Karpas-422 (cell line): ENCODE measurements around the gene SCFD2. TPM values are rescaled to one million over a fixed set of nuclear protein-coding genes. Genes with fewer than 3 reads are reported as not detected.

Experiments
- DNase-seq: peaks from one replicate; pipeline ENCODE4 v3.0.0-alpha.2; 2015
- H2AFZ ChIP-seq: fragments of 200-600 bp; sonication (generic); 2 replicates; pipeline ENCODE4 v1.6.1; 2014; ENCODE audit warnings: antibody characterized with exemption, low read length, mixed read lengths
- H3K27ac ChIP-seq: fragments of 200-600 bp; sonication (generic); 2 replicates; pipeline ENCODE4 v1.5.1; 2014; ENCODE audit warnings: mild to moderate bottlenecking, low read length, moderate library complexity
- H3K27me3 ChIP-seq: fragments of 200-600 bp; sonication (generic); 2 replicates; pipeline ENCODE4 v1.6.1; 2014; ENCODE audit warnings: low read length, mixed read lengths
- H3K36me3 ChIP-seq: fragments of 200-600 bp; sonication (generic); 2 replicates; pipeline ENCODE4 v1.6.1; 2014; ENCODE audit warnings: low read length, mixed read lengths; ENCODE audit not compliant: insufficient read depth
- H3K4me1 ChIP-seq: fragments of 200-600 bp; sonication (generic); 2 replicates; pipeline ENCODE4 v1.6.1; 2014; ENCODE audit warnings: mild to moderate bottlenecking, low read length, mixed read lengths
- H3K4me2 ChIP-seq: fragments of 200-600 bp; sonication (generic); 2 replicates; pipeline ENCODE4 v1.6.1; 2014; ENCODE audit warnings: low read length, low read depth, mild to moderate bottlenecking; ENCODE audit not compliant: poor library complexity, severe bottlenecking
- H3K4me3 ChIP-seq: fragments of 200-600 bp; sonication (generic); 2 replicates; pipeline ENCODE4 v1.5.1; 2014; ENCODE audit warnings: mild to moderate bottlenecking, antibody characterized with exemption, low read length, mixed read lengths
- H3K79me2 ChIP-seq: fragments of 200-600 bp; sonication (generic); 2 replicates; pipeline ENCODE4 v1.6.1; 2014; ENCODE audit warnings: mild to moderate bottlenecking, low read length, mixed read lengths
- H3K9ac ChIP-seq: fragments of 200-600 bp; sonication (generic); 2 replicates; pipeline ENCODE4 v1.6.0; 2014; ENCODE audit warnings: low read length
- H3K9me2 ChIP-seq: fragments of 200-600 bp; sonication (generic), shearing (Covaris generic); replicated peaks from 2 replicates; pipeline ENCODE4 v1.6.0; 2014; ENCODE audit warnings: mild to moderate bottlenecking, low read length, moderate library complexity; ENCODE audit not compliant: insufficient read depth
- H3K9me3 ChIP-seq: fragments of 300-700, 200-600 bp; sonication (generic); 2 replicates; pipeline ENCODE4 v1.6.1; 2014; ENCODE audit warnings: low read length, mixed read lengths
- H4K20me1 ChIP-seq: fragments of 200-600 bp; sonication (generic); 2 replicates; pipeline ENCODE4 v1.6.1; 2014; ENCODE audit warnings: mild to moderate bottlenecking, antibody characterized with exemption, low read length, low read depth; ENCODE audit not compliant: insufficient read depth
- total RNA-seq: library from RNA; depleted of rRNA; stranded (reverse); fragments of >200 nt; shearing (Covaris generic); gene quantifications from 2 replicates; pipeline ENCODE4 v1.2.3, GENCODE V29; 2014; ENCODE audit warnings: low replicate concordance

SCFD2 gene
- total RNA-seq, 1 experiment from 2014 or later, result 28.5 TPM

- H3K36me3 ChIP-seq, result no peaks in the 10 kb centered on the region
- no peak overlapping the region for H2AFZ ChIP-seq
- no peak overlapping the region for H3K4me3 ChIP-seq
- H3K79me2 ChIP-seq, result no peaks in the 10 kb centered on the region
- no peaks in the 10 kb centered on the region for H4K20me1 ChIP-seq
- H3K9ac ChIP-seq, result no peak overlapping the region
- H3K9me2 ChIP-seq, result no peaks in the 10 kb centered on the region
- H3K27me3 ChIP-seq, result no peaks in the 10 kb centered on the region
- H3K27ac ChIP-seq, result no peak overlapping the region
- H3K4me1 ChIP-seq, result no peaks in the 10 kb centered on the region
- H3K4me2 ChIP-seq, result no peak overlapping the region
- H3K9me3 ChIP-seq, result no peaks in the 10 kb centered on the region
- no peak for DNase-seq
These were observed 517.6 kb downstream of the SCFD2 start for GRCh38 chr4:52848254-52848653.

GRCh38 chr4:52846502-52846901 is 519.4 kb downstream of the SCFD2 start:
- H3K27me3 ChIP-seq, result no peaks in the 10 kb centered on the region
- no peak for DNase-seq
- H3K9ac ChIP-seq, result no peak overlapping the region

GRCh38 chr4:52844596-52844995 is 521.3 kb downstream of the SCFD2 start:
- Histone ChIP-seq H3K9ac (no peak overlapping the region), H3K4me2 (no peak overlapping the region), H3K79me2 (no peaks in the 10 kb centered on the region), H3K9me2 (no peaks in the 10 kb centered on the region), H2AFZ (no peak overlapping the region), H3K4me1 (no peaks in the 10 kb centered on the region), H3K27me3 (no peaks in the 10 kb centered on the region), H3K4me3 (no peak overlapping the region), H3K36me3 (no peaks in the 10 kb centered on the region), H4K20me1 (no peaks in the 10 kb centered on the region), H3K27ac (no peak overlapping the region), H3K9me3 (no peaks in the 10 kb centered on the region)
- DNase-seq, result no peak

More at GRCh38 chr4:52846502-52846901, 519.4 kb downstream of the SCFD2 start:
- Histone ChIP-seq H3K4me2 (no peak overlapping the region), H3K36me3 (no peaks in the 10 kb centered on the region), H3K4me3 (no peak overlapping the region), H3K9me2 (no peaks in the 10 kb centered on the region), H4K20me1 (no peaks in the 10 kb centered on the region), H3K27ac (no peak overlapping the region), H3K9me3 (no peaks in the 10 kb centered on the region), H3K4me1 (no peaks in the 10 kb centered on the region), H3K79me2 (no peaks in the 10 kb centered on the region), H2AFZ (no peak overlapping the region)

GRCh38 chr4:52843958-52844357 is 521.9 kb downstream of the SCFD2 start:
- Histone ChIP-seq H3K9me3 (no peaks in the 10 kb centered on the region), H3K9ac (no peak overlapping the region), H3K79me2 (no peaks in the 10 kb centered on the region), H3K4me2 (no peak overlapping the region), H3K36me3 (no peaks in the 10 kb centered on the region), H3K4me3 (no peak overlapping the region), H3K27ac (no peak overlapping the region), H2AFZ (no peak overlapping the region), H3K4me1 (no peaks in the 10 kb centered on the region), H3K27me3 (no peaks in the 10 kb centered on the region), H3K9me2 (no peaks in the 10 kb centered on the region), H4K20me1 (no peaks in the 10 kb centered on the region)
- peak; percentile 42 for DNase-seq

GRCh38 chr4:52843351-52843750 is 522.5 kb downstream of the SCFD2 start:
- H3K4me1 ChIP-seq, result no peaks in the 10 kb centered on the region
- H3K4me2 ChIP-seq, result no peak overlapping the region
- H3K79me2 ChIP-seq, result no peaks in the 10 kb centered on the region
- no peak overlapping the region for H3K4me3 ChIP-seq
- H3K9ac ChIP-seq, result no peak overlapping the region
- no peak overlapping the region for H3K27ac ChIP-seq
- H2AFZ ChIP-seq, result no peak overlapping the region
- no peaks in the 10 kb centered on the region for H4K20me1 ChIP-seq
- no peak for DNase-seq
- no peaks in the 10 kb centered on the region for H3K27me3 ChIP-seq
- H3K36me3 ChIP-seq, result no peaks in the 10 kb centered on the region
- H3K9me3 ChIP-seq, result no peaks in the 10 kb centered on the region
- no peaks in the 10 kb centered on the region for H3K9me2 ChIP-seq

GRCh38 chr4:52842792-52843191 is 523.1 kb downstream of the SCFD2 start:
- no peak overlapping the region for H2AFZ ChIP-seq
- no peak overlapping the region for H3K27ac ChIP-seq
- no peak overlapping the region for H3K4me3 ChIP-seq
- H3K4me1 ChIP-seq, result no peaks in the 10 kb centered on the region
- DNase-seq, result no peak
- no peaks in the 10 kb centered on the region for H3K36me3 ChIP-seq
- no peaks in the 10 kb centered on the region for H4K20me1 ChIP-seq
- H3K9me3 ChIP-seq, result no peaks in the 10 kb centered on the region
- H3K4me2 ChIP-seq, result no peak overlapping the region
- no peaks in the 10 kb centered on the region for H3K9me2 ChIP-seq
- H3K79me2 ChIP-seq, result no peaks in the 10 kb centered on the region
- H3K9ac ChIP-seq, result no peak overlapping the region
- no peaks in the 10 kb centered on the region for H3K27me3 ChIP-seq

- Histone ChIP-seq H3K27me3 (no peaks in the 10 kb centered on the region), H3K4me3 (no peak overlapping the region), H3K79me2 (no peaks in the 10 kb centered on the region), H2AFZ (no peak overlapping the region), H3K27ac (no peak overlapping the region), H4K20me1 (no peaks in the 10 kb centered on the region), H3K4me2 (no peak overlapping the region), H3K4me1 (no peaks in the 10 kb centered on the region), H3K9me2 (no peaks in the 10 kb centered on the region), H3K9ac (no peak overlapping the region), H3K9me3 (no peaks in the 10 kb centered on the region), H3K36me3 (no peaks in the 10 kb centered on the region)
- DNase-seq, result no peak
These were observed 524.0 kb downstream of the SCFD2 start for GRCh38 chr4:52841682-52842456.

- H3K4me1 ChIP-seq, result no peaks in the 10 kb centered on the region
- H3K4me2 ChIP-seq, result no peak overlapping the region
- no peak for DNase-seq
- H3K27me3 ChIP-seq, result no peaks in the 10 kb centered on the region
- no peaks in the 10 kb centered on the region for H3K9me2 ChIP-seq
- H4K20me1 ChIP-seq, result no peaks in the 10 kb centered on the region
- no peak overlapping the region for H3K27ac ChIP-seq
- H3K79me2 ChIP-seq, result no peaks in the 10 kb centered on the region
- no peaks in the 10 kb centered on the region for H3K36me3 ChIP-seq
- H3K9me3 ChIP-seq, result no peaks in the 10 kb centered on the region
- H3K4me3 ChIP-seq, result no peak overlapping the region
- no peak overlapping the region for H2AFZ ChIP-seq
- H3K9ac ChIP-seq, result no peak overlapping the region
These were observed 525.1 kb downstream of the SCFD2 start for GRCh38 chr4:52840531-52841370.
